ENCODE data around the gene GNAQ. TPM values are rescaled to one million over a fixed set of nuclear protein-coding genes. Genes with fewer than 3 reads are reported as not detected.

The GNAQ gene
- polyA plus RNA-seq, 1 of the 3 experiments (the other 2 are of a cell fraction): 20.9 TPM

DNA sequence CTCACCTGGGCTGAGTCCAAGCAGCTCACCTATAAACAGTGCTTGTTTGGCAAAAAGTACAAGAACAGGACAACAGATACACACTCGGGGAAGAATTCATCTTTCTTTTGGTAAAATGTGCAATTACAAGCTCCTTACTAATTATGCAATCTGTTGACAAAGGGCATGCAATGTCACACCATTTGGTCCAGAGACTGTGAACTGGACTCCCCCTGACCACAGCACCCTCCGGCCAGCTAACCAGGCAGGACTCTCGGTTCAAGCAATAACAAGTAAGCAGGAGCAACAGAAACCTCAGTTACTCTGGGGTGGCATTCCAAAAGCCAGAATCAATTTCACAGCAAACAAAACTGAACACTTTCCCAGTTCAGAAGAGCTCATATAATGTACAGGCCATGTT, 113.8 kb downstream of the GNAQ start:
- Histone ChIP-seq H4K20me1 (ENCODE audit: insufficient read depth) (no peaks in the 10 kb centered on the region), H3K27me3 (ENCODE audit: insufficient read depth) (no peaks in the 10 kb centered on the region)
- CTCF ChIA-PET: interaction anchor here (0.7 to 2.3 kb wide), 5 partner anchors 10 to 204 kb away, joined by 3 to 8 read pairs (median 4); no protein-coding TSS in a partner anchor

More for the DNA sequence above, 113.8 kb downstream of the GNAQ start:
- Histone ChIP-seq H3K79me2 (ENCODE audit: insufficient read depth) (peaks cover 37% of the 10 kb centered on the region), H3K9ac (no peak overlapping the region), H3K4me1 (ENCODE audit: control insufficient read depth in 1 of 2, insufficient read depth in 2 of 2, low read depth in 1 of 2, low read length in 1 of 2) (peaks cover 4 to 5% of the 10 kb centered on the region in 2 experiments; a peak in 2 of 4 replicates), H3K36me3 (replicated peaks in 1 of 2; ENCODE audit: control insufficient read depth in 1 of 2, insufficient read depth in 2 of 2, low read length in 1 of 2) (peaks cover 22 to 23% of the 10 kb centered on the region in 2 experiments), H3K4me3 (ENCODE audit: low read depth in 2 of 2, low read length in 1 of 2) (no peak overlapping the region), H3K9me3 (no peaks in the 10 kb centered on the region), H3F3A (replicated peaks; ENCODE audit: insufficient read depth) (peaks cover 14% of the 10 kb centered on the region), H2AFZ (ENCODE audit: low read depth) (no peak overlapping the region), H3K9me2 (no peaks in the 10 kb centered on the region), H3K4me2 (no peak overlapping the region), H3K27ac (ENCODE audit: low read depth in 2 of 2, low read length in 1 of 2) (no peak overlapping the region)
- TF ChIP-seq FOXM1 (IDR thresholded peaks at IDR 0.05; ENCODE audit: low read depth) (no peak), RXRA (IDR thresholded peaks at IDR 0.05; ENCODE audit: borderline replicate concordance, low read depth) (no peak), FOXJ3 (CRISPR knock-in tag; IDR thresholded peaks at IDR 0.05) (no peak), TCF12 (IDR thresholded peaks at IDR 0.05) (no peak), FOSL2 (IDR thresholded peaks at IDR 0.05; ENCODE audit: borderline replicate concordance, low read depth) (no peak), TAF1 (IDR thresholded peaks at IDR 0.05; ENCODE audit: borderline replicate concordance, low read depth, low read length) (no peak), MEF2A (IDR thresholded peaks at IDR 0.05; ENCODE audit: borderline replicate concordance, low read depth) (no peak), GABPA (IDR thresholded peaks at IDR 0.05; ENCODE audit: low read depth) (no peak), SIN3A (IDR thresholded peaks at IDR 0.05; ENCODE audit: borderline replicate concordance, low read depth, low read length) (no peak), TEAD4 (IDR thresholded peaks at IDR 0.05; ENCODE audit: borderline replicate concordance, insufficient read depth) (no peak), MXI1 (IDR thresholded peaks at IDR 0.05; ENCODE audit: low read depth, low read length) (no peak), RAD21 (IDR thresholded peaks at IDR 0.05; ENCODE audit: low read length) (no peak)
- TF ChIP-seq, protein P1, sequence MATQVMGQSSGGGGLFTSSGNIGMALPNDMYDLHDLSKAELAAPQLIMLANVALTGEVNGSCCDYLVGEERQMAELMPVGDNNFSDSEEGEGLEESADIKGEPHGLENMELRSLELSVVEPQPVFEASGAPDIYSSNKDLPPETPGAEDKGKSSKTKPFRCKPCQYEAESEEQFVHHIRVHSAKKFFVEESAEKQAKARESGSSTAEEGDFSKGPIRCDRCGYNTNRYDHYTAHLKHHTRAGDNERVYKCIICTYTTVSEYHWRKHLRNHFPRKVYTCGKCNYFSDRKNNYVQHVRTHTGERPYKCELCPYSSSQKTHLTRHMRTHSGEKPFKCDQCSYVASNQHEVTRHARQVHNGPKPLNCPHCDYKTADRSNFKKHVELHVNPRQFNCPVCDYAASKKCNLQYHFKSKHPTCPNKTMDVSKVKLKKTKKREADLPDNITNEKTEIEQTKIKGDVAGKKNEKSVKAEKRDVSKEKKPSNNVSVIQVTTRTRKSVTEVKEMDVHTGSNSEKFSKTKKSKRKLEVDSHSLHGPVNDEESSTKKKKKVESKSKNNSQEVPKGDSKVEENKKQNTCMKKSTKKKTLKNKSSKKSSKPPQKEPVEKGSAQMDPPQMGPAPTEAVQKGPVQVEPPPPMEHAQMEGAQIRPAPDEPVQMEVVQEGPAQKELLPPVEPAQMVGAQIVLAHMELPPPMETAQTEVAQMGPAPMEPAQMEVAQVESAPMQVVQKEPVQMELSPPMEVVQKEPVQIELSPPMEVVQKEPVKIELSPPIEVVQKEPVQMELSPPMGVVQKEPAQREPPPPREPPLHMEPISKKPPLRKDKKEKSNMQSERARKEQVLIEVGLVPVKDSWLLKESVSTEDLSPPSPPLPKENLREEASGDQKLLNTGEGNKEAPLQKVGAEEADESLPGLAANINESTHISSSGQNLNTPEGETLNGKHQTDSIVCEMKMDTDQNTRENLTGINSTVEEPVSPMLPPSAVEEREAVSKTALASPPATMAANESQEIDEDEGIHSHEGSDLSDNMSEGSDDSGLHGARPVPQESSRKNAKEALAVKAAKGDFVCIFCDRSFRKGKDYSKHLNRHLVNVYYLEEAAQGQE (IDR thresholded peaks at IDR 0.05; ENCODE audit: low read depth, low read length): no peak
- TF ChIP-seq, protein P2, sequence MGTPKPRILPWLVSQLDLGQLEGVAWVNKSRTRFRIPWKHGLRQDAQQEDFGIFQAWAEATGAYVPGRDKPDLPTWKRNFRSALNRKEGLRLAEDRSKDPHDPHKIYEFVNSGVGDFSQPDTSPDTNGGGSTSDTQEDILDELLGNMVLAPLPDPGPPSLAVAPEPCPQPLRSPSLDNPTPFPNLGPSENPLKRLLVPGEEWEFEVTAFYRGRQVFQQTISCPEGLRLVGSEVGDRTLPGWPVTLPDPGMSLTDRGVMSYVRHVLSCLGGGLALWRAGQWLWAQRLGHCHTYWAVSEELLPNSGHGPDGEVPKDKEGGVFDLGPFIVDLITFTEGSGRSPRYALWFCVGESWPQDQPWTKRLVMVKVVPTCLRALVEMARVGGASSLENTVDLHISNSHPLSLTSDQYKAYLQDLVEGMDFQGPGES (IDR thresholded peaks at IDR 0.05; ENCODE audit: low read depth, low read length): no peak
- TF ChIP-seq, protein P3, sequence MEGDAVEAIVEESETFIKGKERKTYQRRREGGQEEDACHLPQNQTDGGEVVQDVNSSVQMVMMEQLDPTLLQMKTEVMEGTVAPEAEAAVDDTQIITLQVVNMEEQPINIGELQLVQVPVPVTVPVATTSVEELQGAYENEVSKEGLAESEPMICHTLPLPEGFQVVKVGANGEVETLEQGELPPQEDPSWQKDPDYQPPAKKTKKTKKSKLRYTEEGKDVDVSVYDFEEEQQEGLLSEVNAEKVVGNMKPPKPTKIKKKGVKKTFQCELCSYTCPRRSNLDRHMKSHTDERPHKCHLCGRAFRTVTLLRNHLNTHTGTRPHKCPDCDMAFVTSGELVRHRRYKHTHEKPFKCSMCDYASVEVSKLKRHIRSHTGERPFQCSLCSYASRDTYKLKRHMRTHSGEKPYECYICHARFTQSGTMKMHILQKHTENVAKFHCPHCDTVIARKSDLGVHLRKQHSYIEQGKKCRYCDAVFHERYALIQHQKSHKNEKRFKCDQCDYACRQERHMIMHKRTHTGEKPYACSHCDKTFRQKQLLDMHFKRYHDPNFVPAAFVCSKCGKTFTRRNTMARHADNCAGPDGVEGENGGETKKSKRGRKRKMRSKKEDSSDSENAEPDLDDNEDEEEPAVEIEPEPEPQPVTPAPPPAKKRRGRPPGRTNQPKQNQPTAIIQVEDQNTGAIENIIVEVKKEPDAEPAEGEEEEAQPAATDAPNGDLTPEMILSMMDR (IDR thresholded peaks at IDR 0.05): no peak
- TF ChIP-seq, protein P4, sequence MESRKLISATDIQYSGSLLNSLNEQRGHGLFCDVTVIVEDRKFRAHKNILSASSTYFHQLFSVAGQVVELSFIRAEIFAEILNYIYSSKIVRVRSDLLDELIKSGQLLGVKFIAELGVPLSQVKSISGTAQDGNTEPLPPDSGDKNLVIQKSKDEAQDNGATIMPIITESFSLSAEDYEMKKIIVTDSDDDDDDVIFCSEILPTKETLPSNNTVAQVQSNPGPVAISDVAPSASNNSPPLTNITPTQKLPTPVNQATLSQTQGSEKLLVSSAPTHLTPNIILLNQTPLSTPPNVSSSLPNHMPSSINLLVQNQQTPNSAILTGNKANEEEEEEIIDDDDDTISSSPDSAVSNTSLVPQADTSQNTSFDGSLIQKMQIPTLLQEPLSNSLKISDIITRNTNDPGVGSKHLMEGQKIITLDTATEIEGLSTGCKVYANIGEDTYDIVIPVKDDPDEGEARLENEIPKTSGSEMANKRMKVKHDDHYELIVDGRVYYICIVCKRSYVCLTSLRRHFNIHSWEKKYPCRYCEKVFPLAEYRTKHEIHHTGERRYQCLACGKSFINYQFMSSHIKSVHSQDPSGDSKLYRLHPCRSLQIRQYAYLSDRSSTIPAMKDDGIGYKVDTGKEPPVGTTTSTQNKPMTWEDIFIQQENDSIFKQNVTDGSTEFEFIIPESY (IDR thresholded peaks at IDR 0.05; ENCODE audit: borderline replicate concordance, low read depth): no peak
- POLR2A ChIA-PET: no interaction called here
- no peak for DNase-seq
- WGBS (ENCODE audit: low lambda C conversion rate): 97% methylated on average over 3 of the region's 3 CpGs

Measured in SK-N-SH (cell line).